Measurements from ENCODE around the gene C14orf180. TPM values are rescaled to one million over a fixed set of nuclear protein-coding genes. Genes with fewer than 3 reads are reported as not detected.

Gene C14orf180
- total RNA-seq, 2 experiments from 2014 or later: not detected

- no peak overlapping the region for H3K27ac Mint-ChIP-seq
- no peaks in the 10 kb centered on the region for H3K4me1 Mint-ChIP-seq (ENCODE audit: low read depth)
- peaks cover 6% of the 10 kb centered on the region for H3K27me3 Mint-ChIP-seq (ENCODE audit: low read depth)
- no peak overlapping the region for H3K4me3 Mint-ChIP-seq
- CTCF ChIA-PET: no interaction called here
- intact Hi-C loops (cut with micrococcal nuclease): no loop called here
- H3K36me3 Mint-ChIP-seq (ENCODE audit: low read depth): no peaks in the 10 kb centered on the region
- no peak for DNase-seq
- H3K9me3 Mint-ChIP-seq: no peaks in the 10 kb centered on the region
Observed at GRCh38 chr14:104545942-104546501, 33.5 kb upstream of the C14orf180 start.

GRCh38 chr14:104546591-104547309, 32.8 kb upstream of the C14orf180 start:
- peak; percentile 2 for DNase-seq
- Mint-ChIP-seq H3K27me3 (ENCODE audit: low read depth) (peaks cover 6% of the 10 kb centered on the region), H3K27ac (no peak overlapping the region), H3K4me3 (no peak overlapping the region), H3K4me1 (ENCODE audit: low read depth) (no peaks in the 10 kb centered on the region), H3K36me3 (ENCODE audit: low read depth) (no peaks in the 10 kb centered on the region), H3K9me3 (no peaks in the 10 kb centered on the region)
- intact Hi-C loops (cut with micrococcal nuclease): no loop called here
- CTCF ChIA-PET: no interaction called here

- no peak overlapping the region for H3K4me3 Mint-ChIP-seq
- CTCF ChIA-PET: no interaction called here
- DNase-seq: peak; percentile 3
- H3K4me1 Mint-ChIP-seq (ENCODE audit: low read depth): no peaks in the 10 kb centered on the region
- H3K9me3 Mint-ChIP-seq: no peaks in the 10 kb centered on the region
- peaks cover 11% of the 10 kb centered on the region for H3K27me3 Mint-ChIP-seq (ENCODE audit: low read depth)
- no peaks in the 10 kb centered on the region for H3K36me3 Mint-ChIP-seq (ENCODE audit: low read depth)
- intact Hi-C loops (cut with micrococcal nuclease): no loop called here
- H3K27ac Mint-ChIP-seq: no peak overlapping the region
Observed at GRCh38 chr14:104547310-104547997, 32.1 kb upstream of the C14orf180 start.

- intact Hi-C loops (cut with micrococcal nuclease): no loop called here
- Mint-ChIP-seq H3K4me1 (ENCODE audit: low read depth) (no peaks in the 10 kb centered on the region), H3K36me3 (ENCODE audit: low read depth) (no peaks in the 10 kb centered on the region), H3K27ac (no peak overlapping the region), H3K27me3 (ENCODE audit: low read depth) (peaks cover 11% of the 10 kb centered on the region), H3K4me3 (no peak overlapping the region), H3K9me3 (no peaks in the 10 kb centered on the region)
- CTCF ChIA-PET: no interaction called here
- peak; percentile 1 for DNase-seq
Observed at GRCh38 chr14:104547998-104548700, 31.4 kb upstream of the C14orf180 start.

- no peaks in the 10 kb centered on the region for H3K4me1 Mint-ChIP-seq (ENCODE audit: low read depth)
- intact Hi-C loops (cut with micrococcal nuclease): no loop called here
- H3K4me3 Mint-ChIP-seq: no peak overlapping the region
- CTCF ChIA-PET: interaction anchor here (0.6 kb wide), 1 partner anchor 70 kb away, joined by 4 read pairs; no protein-coding TSS in a partner anchor
- H3K36me3 Mint-ChIP-seq (ENCODE audit: low read depth): no peaks in the 10 kb centered on the region
- H3K27me3 Mint-ChIP-seq (ENCODE audit: low read depth): peaks cover 11% of the 10 kb centered on the region
- no peaks in the 10 kb centered on the region for H3K9me3 Mint-ChIP-seq
- peak; percentile 1 for DNase-seq
- H3K27ac Mint-ChIP-seq: no peak overlapping the region
Observed at GRCh38 chr14:104548802-104549535, 30.6 kb upstream of the C14orf180 start.

GRCh38 chr14:104549536-104550339, 29.8 kb upstream of the C14orf180 start:
- Mint-ChIP-seq H3K27me3 (ENCODE audit: low read depth) (peaks cover 11% of the 10 kb centered on the region), H3K9me3 (no peaks in the 10 kb centered on the region), H3K27ac (no peak overlapping the region), H3K36me3 (ENCODE audit: low read depth) (no peaks in the 10 kb centered on the region), H3K4me3 (no peak overlapping the region), H3K4me1 (ENCODE audit: low read depth) (no peaks in the 10 kb centered on the region)
- DNase-seq: peak; percentile 2
- intact Hi-C loops (cut with micrococcal nuclease): no loop called here
- CTCF ChIA-PET: no interaction called here

GRCh38 chr14:104550340-104550860, 29.2 kb upstream of the C14orf180 start:
- no peaks in the 10 kb centered on the region for H3K9me3 Mint-ChIP-seq
- CTCF ChIA-PET: no interaction called here
- no peaks in the 10 kb centered on the region for H3K36me3 Mint-ChIP-seq (ENCODE audit: low read depth)
- H3K27me3 Mint-ChIP-seq (ENCODE audit: low read depth): peaks cover 11% of the 10 kb centered on the region
- DNase-seq: peak; percentile 0
- no peak overlapping the region for H3K4me3 Mint-ChIP-seq
- H3K4me1 Mint-ChIP-seq (ENCODE audit: low read depth): no peaks in the 10 kb centered on the region
- H3K27ac Mint-ChIP-seq: no peak overlapping the region
- intact Hi-C loops (cut with micrococcal nuclease): no loop called here

- H3K27me3 Mint-ChIP-seq (ENCODE audit: low read depth): peaks cover 8% of the 10 kb centered on the region
- H3K27ac Mint-ChIP-seq: no peak overlapping the region
- H3K9me3 Mint-ChIP-seq: no peaks in the 10 kb centered on the region
- CTCF ChIA-PET: no interaction called here
- peak; percentile 2 for DNase-seq
- intact Hi-C loops (cut with micrococcal nuclease): no loop called here
- H3K36me3 Mint-ChIP-seq (ENCODE audit: low read depth): no peaks in the 10 kb centered on the region
- H3K4me3 Mint-ChIP-seq: no peak overlapping the region
- H3K4me1 Mint-ChIP-seq (ENCODE audit: low read depth): no peaks in the 10 kb centered on the region
Observed at GRCh38 chr14:104550861-104551728, 28.5 kb upstream of the C14orf180 start.

GRCh38 chr14:104551851-104552737, 27.5 kb upstream of the C14orf180 start:
- no peaks in the 10 kb centered on the region for H3K36me3 Mint-ChIP-seq (ENCODE audit: low read depth)
- no peak for DNase-seq
- peaks cover 8% of the 10 kb centered on the region for H3K27me3 Mint-ChIP-seq (ENCODE audit: low read depth)
- intact Hi-C loops (cut with micrococcal nuclease): no loop called here
- H3K27ac Mint-ChIP-seq: no peak overlapping the region
- CTCF ChIA-PET: no interaction called here
- no peaks in the 10 kb centered on the region for H3K9me3 Mint-ChIP-seq
- no peak overlapping the region for H3K4me3 Mint-ChIP-seq
- no peaks in the 10 kb centered on the region for H3K4me1 Mint-ChIP-seq (ENCODE audit: low read depth)

GRCh38 chr14:104552738-104553125, 26.8 kb upstream of the C14orf180 start:
- intact Hi-C loops (cut with micrococcal nuclease): no loop called here
- Mint-ChIP-seq H3K9me3 (no peaks in the 10 kb centered on the region), H3K4me3 (no peak overlapping the region), H3K4me1 (ENCODE audit: low read depth) (no peaks in the 10 kb centered on the region), H3K36me3 (ENCODE audit: low read depth) (no peaks in the 10 kb centered on the region), H3K27ac (no peak overlapping the region), H3K27me3 (ENCODE audit: low read depth) (peaks cover 7% of the 10 kb centered on the region)
- DNase-seq: no peak
- CTCF ChIA-PET: no interaction called here

All from activated naive CD4-positive, alpha-beta T cell treated with anti-CD3 and anti-CD28 coated beads for 36 hours (primary cell).